ENCODE data around the gene TTC9. TPM values are rescaled to one million over a fixed set of nuclear protein-coding genes. Genes with fewer than 3 reads are reported as not detected.

TTC9 gene
- total RNA-seq, 1 experiment from 2014 or later, result 0.49 TPM

DNA sequence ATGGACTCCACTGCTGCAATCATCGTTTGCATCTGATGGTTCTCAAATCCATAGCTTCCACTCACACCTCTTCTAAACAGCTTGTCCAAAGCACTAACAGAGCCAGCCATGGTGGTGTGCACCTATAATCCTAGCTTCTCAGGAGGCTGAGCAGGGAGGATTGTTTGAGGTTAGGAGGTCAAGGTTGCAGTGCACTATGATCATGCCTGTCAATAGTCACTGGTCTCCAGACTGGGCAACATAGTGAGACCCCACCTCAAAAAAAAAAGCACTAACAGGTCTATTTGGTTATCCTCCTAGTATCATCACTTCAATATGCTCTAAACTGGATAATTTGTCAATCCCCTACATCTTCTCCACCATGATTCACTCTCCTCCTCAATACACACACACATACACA, 63.2 kb downstream of the TTC9 start:
- in situ Hi-C loops (cut with HindIII; ENCODE audit: low pct_unique_long_range_greater_than_20kb, low sequenced_read_pairs), result no loop called here
- Histone ChIP-seq H3K4me3 (ENCODE audit: low read depth in 2 of 2, low read length in 2 of 2) (no peak overlapping the region), H3K4me1 (ENCODE audit: control insufficient read depth, insufficient read depth, low read length) (no peaks in the 10 kb centered on the region), H3K27me3 (ENCODE audit: control insufficient read depth, insufficient read depth, low read length) (peaks cover 4% of the 10 kb centered on the region), H3K27ac (ENCODE audit: low read length) (no peak overlapping the region), H3K9me3 (ENCODE audit: control insufficient read depth, insufficient read depth, low read depth, low read length) (no peaks in the 10 kb centered on the region), H3K36me3 (ENCODE audit: control insufficient read depth, insufficient read depth, low read length) (no peaks in the 10 kb centered on the region)
- intact Hi-C loops (cut with micrococcal nuclease; ENCODE audit: unreplicated experiment), result no loop called here
- ATAC-seq (no peak), DNase-seq (ENCODE audit: low read depth, low spot score) (no peak)
- POLR2A ChIA-PET, result no interaction called here
- TF ChIP-seq, protein P1, sequence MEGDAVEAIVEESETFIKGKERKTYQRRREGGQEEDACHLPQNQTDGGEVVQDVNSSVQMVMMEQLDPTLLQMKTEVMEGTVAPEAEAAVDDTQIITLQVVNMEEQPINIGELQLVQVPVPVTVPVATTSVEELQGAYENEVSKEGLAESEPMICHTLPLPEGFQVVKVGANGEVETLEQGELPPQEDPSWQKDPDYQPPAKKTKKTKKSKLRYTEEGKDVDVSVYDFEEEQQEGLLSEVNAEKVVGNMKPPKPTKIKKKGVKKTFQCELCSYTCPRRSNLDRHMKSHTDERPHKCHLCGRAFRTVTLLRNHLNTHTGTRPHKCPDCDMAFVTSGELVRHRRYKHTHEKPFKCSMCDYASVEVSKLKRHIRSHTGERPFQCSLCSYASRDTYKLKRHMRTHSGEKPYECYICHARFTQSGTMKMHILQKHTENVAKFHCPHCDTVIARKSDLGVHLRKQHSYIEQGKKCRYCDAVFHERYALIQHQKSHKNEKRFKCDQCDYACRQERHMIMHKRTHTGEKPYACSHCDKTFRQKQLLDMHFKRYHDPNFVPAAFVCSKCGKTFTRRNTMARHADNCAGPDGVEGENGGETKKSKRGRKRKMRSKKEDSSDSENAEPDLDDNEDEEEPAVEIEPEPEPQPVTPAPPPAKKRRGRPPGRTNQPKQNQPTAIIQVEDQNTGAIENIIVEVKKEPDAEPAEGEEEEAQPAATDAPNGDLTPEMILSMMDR (IDR thresholded peaks at IDR 0.05), result no peak
- TF ChIP-seq, protein P2, sequence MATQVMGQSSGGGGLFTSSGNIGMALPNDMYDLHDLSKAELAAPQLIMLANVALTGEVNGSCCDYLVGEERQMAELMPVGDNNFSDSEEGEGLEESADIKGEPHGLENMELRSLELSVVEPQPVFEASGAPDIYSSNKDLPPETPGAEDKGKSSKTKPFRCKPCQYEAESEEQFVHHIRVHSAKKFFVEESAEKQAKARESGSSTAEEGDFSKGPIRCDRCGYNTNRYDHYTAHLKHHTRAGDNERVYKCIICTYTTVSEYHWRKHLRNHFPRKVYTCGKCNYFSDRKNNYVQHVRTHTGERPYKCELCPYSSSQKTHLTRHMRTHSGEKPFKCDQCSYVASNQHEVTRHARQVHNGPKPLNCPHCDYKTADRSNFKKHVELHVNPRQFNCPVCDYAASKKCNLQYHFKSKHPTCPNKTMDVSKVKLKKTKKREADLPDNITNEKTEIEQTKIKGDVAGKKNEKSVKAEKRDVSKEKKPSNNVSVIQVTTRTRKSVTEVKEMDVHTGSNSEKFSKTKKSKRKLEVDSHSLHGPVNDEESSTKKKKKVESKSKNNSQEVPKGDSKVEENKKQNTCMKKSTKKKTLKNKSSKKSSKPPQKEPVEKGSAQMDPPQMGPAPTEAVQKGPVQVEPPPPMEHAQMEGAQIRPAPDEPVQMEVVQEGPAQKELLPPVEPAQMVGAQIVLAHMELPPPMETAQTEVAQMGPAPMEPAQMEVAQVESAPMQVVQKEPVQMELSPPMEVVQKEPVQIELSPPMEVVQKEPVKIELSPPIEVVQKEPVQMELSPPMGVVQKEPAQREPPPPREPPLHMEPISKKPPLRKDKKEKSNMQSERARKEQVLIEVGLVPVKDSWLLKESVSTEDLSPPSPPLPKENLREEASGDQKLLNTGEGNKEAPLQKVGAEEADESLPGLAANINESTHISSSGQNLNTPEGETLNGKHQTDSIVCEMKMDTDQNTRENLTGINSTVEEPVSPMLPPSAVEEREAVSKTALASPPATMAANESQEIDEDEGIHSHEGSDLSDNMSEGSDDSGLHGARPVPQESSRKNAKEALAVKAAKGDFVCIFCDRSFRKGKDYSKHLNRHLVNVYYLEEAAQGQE (IDR thresholded peaks at IDR 0.05; ENCODE audit: insufficient read depth in 1 of 2, low read depth in 2 of 2, low read length in 1 of 2), result no peak
- no peak for TF ChIP-seq TCF7L2 (IDR thresholded peaks at IDR 0.05; ENCODE audit: low read depth, low read length)
- no TSS peak for BruUV-seq (replicated peaks)
- CTCF ChIA-PET, result interaction anchor here (0.6 kb wide), 1 partner anchor 80 kb away, joined by 4 read pairs; no protein-coding TSS in a partner anchor

DNA sequence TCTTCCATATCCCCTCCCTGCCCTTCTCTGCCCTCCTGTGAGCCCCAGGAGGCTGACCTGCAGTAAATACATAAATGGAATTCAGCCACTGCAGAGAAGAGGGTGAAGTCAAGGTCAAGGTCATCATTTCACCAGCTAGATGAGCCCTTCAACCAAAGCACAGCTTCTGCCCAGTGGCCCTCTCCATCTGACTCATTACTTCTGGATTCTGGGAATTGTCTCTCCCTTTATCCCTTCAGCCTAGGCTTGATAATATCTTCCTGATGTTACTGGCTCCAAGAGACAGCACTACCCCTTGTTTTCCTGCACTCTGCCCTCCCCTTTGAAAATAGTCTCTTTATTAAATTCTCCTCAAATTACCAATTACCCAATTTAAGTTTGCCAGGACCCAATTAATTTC, 64.5 kb downstream of the TTC9 start:
- BruUV-seq (replicated peaks), result no TSS peak
- intact Hi-C loops (cut with micrococcal nuclease; ENCODE audit: unreplicated experiment), result no loop called here
- ATAC-seq, result no peak
- Histone ChIP-seq H3K36me3 (ENCODE audit: control insufficient read depth, insufficient read depth, low read length) (no peaks in the 10 kb centered on the region), H3K27ac (ENCODE audit: low read length) (no peak overlapping the region), H3K4me3 (ENCODE audit: low read depth in 2 of 2, low read length in 2 of 2) (no peak overlapping the region), H3K9me3 (ENCODE audit: control insufficient read depth, insufficient read depth, low read depth, low read length) (no peaks in the 10 kb centered on the region), H3K4me1 (ENCODE audit: control insufficient read depth, insufficient read depth, low read length) (no peaks in the 10 kb centered on the region), H3K27me3 (ENCODE audit: control insufficient read depth, insufficient read depth, low read length) (peaks cover 4% of the 10 kb centered on the region; the same call in 1 of the 2 replicates)
- no peak for DNase-seq (ENCODE audit: low read depth, low spot score)
- ChIA-PET CTCF (interaction anchor here (0.6 kb wide), 1 partner anchor 9 kb away, joined by 5 read pairs; no protein-coding TSS in a partner anchor), POLR2A (no interaction called here)
- in situ Hi-C loops (cut with HindIII; ENCODE audit: low pct_unique_long_range_greater_than_20kb, low sequenced_read_pairs), result no loop called here
- TF ChIP-seq, protein P1 (IDR thresholded peaks at IDR 0.05), result no peak
- TF ChIP-seq SIN3A (IDR thresholded peaks at IDR 0.05; ENCODE audit: borderline replicate concordance, insufficient read depth, low read depth, low read length), result no peak
- TF ChIP-seq, protein P2 (IDR thresholded peaks at IDR 0.05; ENCODE audit: insufficient read depth in 1 of 2, low read depth in 2 of 2, low read length in 1 of 2), result no peak
- no peak for TF ChIP-seq TCF7L2 (IDR thresholded peaks at IDR 0.05; ENCODE audit: low read depth, low read length)
- TF ChIP-seq POLR2AphosphoS5 (IDR thresholded peaks at IDR 0.05; ENCODE audit: low read depth, low read length), result no peak

Data from Panc1 (cell line).